HFFc6 (cell line): Measurements from ENCODE around the gene RBMS1. TPM values are rescaled to one million over a fixed set of nuclear protein-coding genes. Genes with fewer than 3 reads are reported as not detected.

ENCODE experiments used
- DNase-seq: peaks from one replicate; pipeline ENCODE4 v3.0.0-alpha.2; 2018
- H3K27ac Mint-ChIP-seq: 2 replicates; pipeline ENCODE4 v1.8.0; 2020; ENCODE audit warnings: mild to moderate bottlenecking, mixed read lengths
- H3K27me3 Mint-ChIP-seq: 2 replicates; pipeline ENCODE4 v1.8.0; 2021; ENCODE audit warnings: mild to moderate bottlenecking, moderate library complexity, mixed read lengths; ENCODE audit not compliant: insufficient read depth
- H3K36me3 Mint-ChIP-seq: 2 replicates; pipeline ENCODE4 v1.8.0; 2021; ENCODE audit warnings: low read depth, mixed read lengths
- H3K4me1 Mint-ChIP-seq: 2 replicates; pipeline ENCODE4 v1.8.0; 2020; ENCODE audit warnings: low read depth, mixed read lengths
- H3K4me3 Mint-ChIP-seq: 2 replicates; pipeline ENCODE4 v1.8.0; 2020; ENCODE audit warnings: mild to moderate bottlenecking, moderate library complexity, mixed read lengths
- H3K9me3 Mint-ChIP-seq: 2 replicates; pipeline ENCODE4 v1.8.0; 2020; ENCODE audit warnings: mild to moderate bottlenecking, mixed read lengths
- total RNA-seq, 6 experiments: library from RNA; stranded (reverse); fragmentation: NEBNext Ultra II Directional; extraction: Animal tissue kit (Norgen Biotek cat#: 25700); gene quantifications; 2 replicates in 1 of 6; 3 replicates in 5 of 6; pipeline ENCODE4 v1.2.3, GENCODE V29; 2021
- TF ChIP-seq, protein P1 (sequence below): fragments of 200-600 bp; sonication (generic); IDR thresholded peaks from 2 replicates; pipeline ENCODE4 v1.5.0; 2021; ENCODE audit warnings: antibody characterized with exemption, mild to moderate bottlenecking

RBMS1 gene
- total RNA-seq, 6 experiments from 2014 or later, result 88.7 to 111 (median 96.1) TPM

DNA sequence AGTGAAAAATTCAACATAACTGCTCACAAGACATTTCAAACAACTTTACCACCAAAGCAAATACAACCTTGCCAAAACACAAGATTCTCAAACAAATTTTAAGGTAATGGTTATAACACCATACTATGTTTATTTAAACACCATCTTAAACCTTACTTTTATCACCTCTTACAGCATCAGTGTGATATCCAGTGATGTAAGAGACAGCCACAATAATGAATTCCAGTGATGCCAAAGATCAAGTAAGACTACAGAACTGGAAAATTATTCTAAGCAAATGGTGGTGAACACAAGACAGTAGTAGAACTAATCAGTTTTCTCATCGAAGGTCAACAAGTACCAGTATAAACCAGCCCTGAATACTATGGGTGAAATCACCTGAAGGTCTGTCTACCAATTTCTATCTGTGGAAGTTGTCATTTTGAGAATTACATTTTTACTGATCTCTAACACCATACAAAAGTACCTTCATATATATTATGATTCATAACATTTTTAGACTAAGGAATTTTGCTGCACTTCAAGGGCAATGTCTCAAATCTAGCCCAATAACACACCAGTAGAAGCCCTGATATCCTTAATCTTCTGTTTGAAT lies 146.2 kb downstream of the RBMS1 start:
- peaks cover 80% of the 10 kb centered on the region for H3K4me1 Mint-ChIP-seq
- H3K4me3 Mint-ChIP-seq, result no peak overlapping the region
- no peak for DNase-seq
- 0 out of 2 replicates have a peak overlapping the region, but pooled peaks have one; percentile 8 for H3K27ac Mint-ChIP-seq
- TF ChIP-seq, protein P1, sequence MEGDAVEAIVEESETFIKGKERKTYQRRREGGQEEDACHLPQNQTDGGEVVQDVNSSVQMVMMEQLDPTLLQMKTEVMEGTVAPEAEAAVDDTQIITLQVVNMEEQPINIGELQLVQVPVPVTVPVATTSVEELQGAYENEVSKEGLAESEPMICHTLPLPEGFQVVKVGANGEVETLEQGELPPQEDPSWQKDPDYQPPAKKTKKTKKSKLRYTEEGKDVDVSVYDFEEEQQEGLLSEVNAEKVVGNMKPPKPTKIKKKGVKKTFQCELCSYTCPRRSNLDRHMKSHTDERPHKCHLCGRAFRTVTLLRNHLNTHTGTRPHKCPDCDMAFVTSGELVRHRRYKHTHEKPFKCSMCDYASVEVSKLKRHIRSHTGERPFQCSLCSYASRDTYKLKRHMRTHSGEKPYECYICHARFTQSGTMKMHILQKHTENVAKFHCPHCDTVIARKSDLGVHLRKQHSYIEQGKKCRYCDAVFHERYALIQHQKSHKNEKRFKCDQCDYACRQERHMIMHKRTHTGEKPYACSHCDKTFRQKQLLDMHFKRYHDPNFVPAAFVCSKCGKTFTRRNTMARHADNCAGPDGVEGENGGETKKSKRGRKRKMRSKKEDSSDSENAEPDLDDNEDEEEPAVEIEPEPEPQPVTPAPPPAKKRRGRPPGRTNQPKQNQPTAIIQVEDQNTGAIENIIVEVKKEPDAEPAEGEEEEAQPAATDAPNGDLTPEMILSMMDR, result no peak
- peaks cover 2% of the 10 kb centered on the region for H3K27me3 Mint-ChIP-seq
- H3K36me3 Mint-ChIP-seq, result peaks cover 21% of the 10 kb centered on the region
- H3K9me3 Mint-ChIP-seq, result no peaks in the 10 kb centered on the region

DNA sequence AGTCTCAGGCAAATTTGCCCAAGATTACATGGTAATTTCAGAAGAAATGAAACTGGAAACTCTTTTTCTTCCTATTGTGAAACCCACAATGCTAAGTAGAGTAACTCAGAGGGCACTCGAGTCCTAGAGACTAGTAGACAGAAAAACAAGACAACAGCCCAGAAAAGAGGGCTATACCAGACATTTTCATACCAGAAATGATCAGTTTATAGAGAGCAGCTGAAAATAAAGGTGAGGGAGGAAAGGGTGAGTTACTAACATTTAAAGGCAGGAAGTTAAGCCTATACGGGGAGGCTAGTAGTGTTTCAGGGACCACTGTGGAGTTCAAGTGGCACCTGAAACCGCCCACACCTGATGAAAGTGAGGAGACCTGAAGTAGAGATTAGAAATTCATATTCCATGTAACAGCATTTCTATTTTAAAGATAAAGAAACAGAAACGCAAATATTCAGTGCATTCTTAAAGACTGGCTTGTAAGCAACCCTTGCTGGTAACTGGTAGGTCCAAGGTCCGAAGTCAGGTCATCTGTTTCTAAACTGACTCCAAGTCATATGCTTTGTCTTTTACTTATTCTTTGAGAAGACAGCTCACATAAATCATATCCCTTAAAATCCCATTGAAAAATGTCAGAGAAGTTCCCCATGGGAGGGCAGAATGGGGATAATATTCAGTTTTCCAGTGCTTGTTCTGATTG lies 148.4 kb downstream of the RBMS1 start:
- Mint-ChIP-seq H3K4me3 (no peak overlapping the region), H3K4me1 (peaks cover 79% of the 10 kb centered on the region), H3K36me3 (peaks cover 22% of the 10 kb centered on the region), H3K27ac (0 out of 2 replicates have a peak overlapping the region, but pooled peaks have one; percentile 10), H3K27me3 (peaks cover 2% of the 10 kb centered on the region), H3K9me3 (no peaks in the 10 kb centered on the region)
- TF ChIP-seq, protein P1, result no peak
- no peak for DNase-seq

DNA sequence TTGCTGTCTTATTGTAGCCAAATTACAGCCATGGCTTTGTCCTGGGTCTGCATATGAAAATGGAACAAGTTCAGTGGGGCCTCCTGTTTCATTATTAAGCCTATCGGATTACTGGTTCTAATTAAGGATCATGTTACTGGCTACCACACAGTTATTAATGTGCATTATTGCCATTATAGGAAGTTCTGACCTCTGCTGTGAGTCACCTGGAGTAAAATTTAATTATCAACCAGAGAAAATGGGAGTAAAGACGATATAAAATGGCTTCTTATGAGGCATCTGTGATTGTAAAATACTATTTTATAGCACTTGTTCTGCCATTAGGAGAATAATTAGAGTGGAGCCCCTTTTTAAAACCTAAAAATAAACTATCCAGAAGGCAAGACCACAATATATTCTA lies 150.2 kb downstream of the RBMS1 start:
- Mint-ChIP-seq H3K27me3 (peaks cover 4% of the 10 kb centered on the region), H3K4me3 (no peak overlapping the region), H3K36me3 (peaks cover 15% of the 10 kb centered on the region), H3K4me1 (peaks cover 79% of the 10 kb centered on the region), H3K9me3 (no peaks in the 10 kb centered on the region), H3K27ac (0 out of 2 replicates have a peak overlapping the region, but pooled peaks have one; percentile 11)
- TF ChIP-seq, protein P1, result no peak
- no peak for DNase-seq

DNA sequence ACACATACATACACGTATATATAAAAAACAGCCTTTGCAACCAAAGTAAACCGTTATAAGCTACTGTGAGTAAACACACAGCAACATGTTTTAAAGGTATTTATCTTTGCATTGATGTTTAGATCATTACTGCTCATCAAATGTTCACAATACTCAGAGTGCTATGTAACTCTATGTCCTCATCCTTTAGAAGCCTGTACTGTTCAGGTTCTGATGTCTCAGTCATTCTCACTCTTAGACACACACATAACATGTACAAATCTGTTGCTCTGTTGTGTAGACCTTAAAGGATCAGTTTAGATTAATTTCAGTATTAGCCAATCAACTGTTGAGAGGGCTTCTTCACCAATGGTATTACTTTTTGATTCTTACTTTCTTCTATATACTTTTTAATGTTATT lies 153.9 kb downstream of the RBMS1 start:
- H3K27me3 Mint-ChIP-seq, result peaks cover 4% of the 10 kb centered on the region
- no peak overlapping the region for H3K27ac Mint-ChIP-seq
- TF ChIP-seq, protein P1, result no peak
- H3K36me3 Mint-ChIP-seq, result peaks cover 9% of the 10 kb centered on the region; the same call in 1 of the 2 replicates
- no peak for DNase-seq
- H3K4me3 Mint-ChIP-seq, result no peak overlapping the region
- H3K4me1 Mint-ChIP-seq, result peaks cover 90% of the 10 kb centered on the region
- H3K9me3 Mint-ChIP-seq, result no peaks in the 10 kb centered on the region

DNA sequence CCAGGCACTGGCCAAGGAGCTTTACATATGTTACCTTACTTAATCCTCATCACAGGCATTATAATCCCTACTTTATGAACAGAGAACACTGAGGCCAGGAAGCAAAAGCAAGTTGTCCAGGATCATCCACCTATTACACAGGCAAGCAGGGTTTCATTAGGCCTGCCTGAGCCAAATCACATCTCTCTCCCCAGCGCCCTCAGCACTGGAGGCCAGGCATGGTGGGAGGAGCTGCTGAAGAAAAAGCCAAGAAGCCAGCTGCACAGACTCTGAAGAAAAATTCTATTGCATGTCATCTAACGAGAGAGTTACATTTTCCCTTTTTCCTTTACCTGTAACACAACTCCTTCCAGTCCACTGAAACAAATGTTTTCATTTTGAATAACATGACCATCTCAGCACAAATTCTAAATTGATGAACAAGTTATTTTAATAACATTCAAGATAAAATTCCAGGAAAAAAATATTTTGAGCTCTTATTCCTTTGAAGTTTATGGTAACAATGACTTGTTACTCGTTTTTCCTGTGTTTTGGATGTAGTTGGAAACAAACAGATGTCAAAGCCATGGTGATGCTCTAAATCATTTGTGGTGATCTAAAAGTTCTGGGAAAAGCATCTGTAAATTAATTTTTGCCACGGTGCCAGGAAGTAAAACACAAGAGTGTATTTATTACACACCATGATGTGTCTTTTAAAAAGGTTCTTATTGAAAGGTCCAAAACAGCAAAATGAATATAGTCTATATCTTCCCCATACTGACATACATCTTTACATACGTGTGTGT lies 154.5 kb downstream of the RBMS1 start:
- Mint-ChIP-seq H3K9me3 (no peaks in the 10 kb centered on the region), H3K27ac (peak overlapping the region; percentile 68), H3K36me3 (peaks cover 9% of the 10 kb centered on the region; the same call in 1 of the 2 replicates), H3K4me3 (peak overlapping the region; percentile 13; the same call in 1 of the 2 replicates), H3K27me3 (peaks cover 4% of the 10 kb centered on the region), H3K4me1 (peaks cover 91% of the 10 kb centered on the region)
- no peak for DNase-seq
- TF ChIP-seq, protein P1, result no peak
